CD4-positive, alpha-beta memory T cell (primary cell): ENCODE data around the gene PUS3. TPM values are rescaled to one million over a fixed set of nuclear protein-coding genes. Genes with fewer than 3 reads are reported as not detected.

Source experiments
- CTCF ChIA-PET: fragments of 350-600 bp; sonication (Branson Sonifier 250); formaldehyde crosslinking; loops from one replicate; lab custom pipeline; 2021; ENCODE audit warnings: inconsistent platforms; ENCODE audit not compliant: partially characterized antibody; lab: Charles Lee
- POLR2A ChIA-PET: fragments of 350-600 bp; sonication (Branson Sonifier 250); formaldehyde crosslinking; loops from one replicate; lab custom pipeline; 2021; ENCODE audit not compliant: partially characterized antibody; lab: Charles Lee
- DNase-seq, 5 donors: peaks; one replicate each; pipeline versions ENCODE4 v3.0.0 to v3.0.0-alpha.2; 2020 to 2022; ENCODE audit warnings: mixed read lengths in 1 of 5
- H3K27ac ChIP-seq: one replicate; pipeline ENCODE4 v1.7.0; 2013; ENCODE audit warnings: low read depth, low read length
- H3K27me3 ChIP-seq: 2 replicates; pipeline ENCODE4 v1.7.0; 2013; ENCODE audit warnings: mild to moderate bottlenecking, low read length, moderate library complexity; ENCODE audit not compliant: insufficient read depth
- H3K36me3 ChIP-seq: 2 replicates; pipeline ENCODE4 v1.7.0; 2013; ENCODE audit warnings: mild to moderate bottlenecking, low read length, moderate library complexity; ENCODE audit not compliant: insufficient read depth
- H3K4me1 ChIP-seq: 2 replicates; pipeline ENCODE4 v1.7.0; 2013; ENCODE audit warnings: mild to moderate bottlenecking, low read length, moderate library complexity; ENCODE audit not compliant: insufficient read depth
- H3K4me3 ChIP-seq, 2 donors: one replicate each; pipeline ENCODE4 v1.7.0; 2013; ENCODE audit warnings: low read length in 2 of 2, mild to moderate bottlenecking in 1 of 2
- H3K9me3 ChIP-seq, 2 donors: one replicate each; pipeline ENCODE4 v1.7.0; 2013; ENCODE audit warnings: low read length in 2 of 2, control low read depth in 1 of 2; ENCODE audit not compliant: control insufficient read depth in 1 of 2
- H3K27ac Mint-ChIP-seq, 7 donors: one replicate each; pipeline ENCODE4 v1.8.0; 2020 to 2021; ENCODE audit warnings: mixed read lengths in 7 of 7, mild to moderate bottlenecking in 6 of 7, inconsistent platforms in 3 of 7, moderate library complexity in 3 of 7
- H3K27me3 Mint-ChIP-seq, 2 donors: one replicate each; pipeline ENCODE4 v1.8.0; 2020 to 2021; ENCODE audit warnings: mixed read lengths in 2 of 2
- H3K36me3 Mint-ChIP-seq, 2 donors: one replicate each; pipeline ENCODE4 v1.8.0; 2020 to 2021; ENCODE audit warnings: mixed read lengths in 2 of 2, inconsistent platforms in 1 of 2, mild to moderate bottlenecking in 1 of 2
- H3K4me1 Mint-ChIP-seq, 4 donors: one replicate each; pipeline ENCODE4 v1.8.0; 2020 to 2021; ENCODE audit warnings: mixed read lengths in 4 of 4, mild to moderate bottlenecking in 1 of 4
- H3K4me3 Mint-ChIP-seq, 8 donors: one replicate each; pipeline ENCODE4 v1.8.0; 2020 to 2021; ENCODE audit warnings: mixed read lengths in 8 of 8, mild to moderate bottlenecking in 7 of 8, moderate library complexity in 6 of 8, inconsistent platforms in 3 of 8
- H3K9me3 Mint-ChIP-seq, 8 donors: one replicate each; pipeline ENCODE4 v1.8.0; 2020 to 2021; ENCODE audit warnings: mixed read lengths in 8 of 8, mild to moderate bottlenecking in 5 of 8, inconsistent platforms in 3 of 8, moderate library complexity in 1 of 8
- intact Hi-C: fragments of 100-400 bp; cut with micrococcal nuclease; formaldehyde crosslinking; loops from one replicate; pipeline ENCODE4 v1.15.1; 2023
- polyA plus RNA-seq, 2 donors: library from polyadenylated mRNA; unstranded; fragments of 300-500 nt; fragmentation: Illumina TruSeq; gene quantifications; one replicate each; pipeline ENCODE4 v1.2.3, GENCODE V29; 2021
- total RNA-seq, 2 experiments: library from RNA; stranded (reverse); gene quantifications; one replicate each; pipeline ENCODE4 v1.2.3, GENCODE V29; 2021

Gene PUS3
- total and polyA plus RNA-seq, 4 experiments from 2014 or later, result 5.3 to 12.6 (median 12.2) TPM

GRCh38 chr11:125892994-125893393 lies 10.0 kb downstream of the PUS3 start:
- H3K4me1 Mint-ChIP-seq, result peaks cover 29 to 40% (median 37%) of the 10 kb centered on the region in 4 donors
- no peak overlapping the region for H3K4me3 Mint-ChIP-seq
- ChIA-PET CTCF (no interaction called here), POLR2A (no interaction called here)
- intact Hi-C loops, result no loop called here
- no peaks in the 10 kb centered on the region for H3K27me3 Mint-ChIP-seq
- Histone ChIP-seq H3K4me1 (peaks cover 24% of the 10 kb centered on the region), H3K27ac (no peak overlapping the region), H3K27me3 (no peaks in the 10 kb centered on the region), H3K36me3 (peaks cover 13% of the 10 kb centered on the region), H3K4me3 (no peak overlapping the region), H3K9me3 (no peaks in the 10 kb centered on the region)
- no peaks in the 10 kb centered on the region for H3K9me3 Mint-ChIP-seq
- no peak for DNase-seq
- H3K27ac Mint-ChIP-seq, result no peak overlapping the region
- peaks cover 32 to 49% of the 10 kb centered on the region in 2 donors for H3K36me3 Mint-ChIP-seq

- no peak overlapping the region for H3K4me3 Mint-ChIP-seq
- intact Hi-C loops, result no loop called here
- POLR2A ChIA-PET, result no interaction called here
Measured at GRCh38 chr11:125892071-125892470, 10.9 kb downstream of the PUS3 start.

GRCh38 chr11:125890447-125891100 lies 12.4 kb downstream of the PUS3 start:
- H3K36me3 Mint-ChIP-seq, result peaks cover 28 to 45% of the 10 kb centered on the region in 2 donors
- H3K27me3 Mint-ChIP-seq, result peaks cover 0 to 6% of the 10 kb centered on the region in 2 donors
- intact Hi-C loops, result no loop called here
- no peak for DNase-seq
- Histone ChIP-seq H3K27ac (no peak overlapping the region), H3K4me1 (peaks cover 33% of the 10 kb centered on the region), H3K4me3 (no peak overlapping the region), H3K36me3 (peaks cover 8% of the 10 kb centered on the region), H3K27me3 (no peaks in the 10 kb centered on the region), H3K9me3 (no peaks in the 10 kb centered on the region)
- H3K4me1 Mint-ChIP-seq, result peaks cover 28 to 49% (median 37%) of the 10 kb centered on the region in 4 donors
- POLR2A ChIA-PET, result interaction anchor here (1.3 kb wide), 1 partner anchor 13 kb away, joined by 3 read pairs; the partner anchor contains the start of gene PUS3
- peaks cover 0 to 4% (median 0%) of the 10 kb centered on the region in 8 donors for H3K9me3 Mint-ChIP-seq
- peak overlapping the region in 5 of 8 donors; percentile 2 to 66 (median 24) for H3K4me3 Mint-ChIP-seq
- peak overlapping the region in 2 of 7 donors; percentile 54 to 72 for H3K27ac Mint-ChIP-seq
- CTCF ChIA-PET, result no interaction called here

More at GRCh38 chr11:125892071-125892470, 10.9 kb downstream of the PUS3 start:
- Histone ChIP-seq H3K4me1 (peaks cover 27% of the 10 kb centered on the region), H3K36me3 (peaks cover 13% of the 10 kb centered on the region), H3K4me3 (no peak overlapping the region), H3K9me3 (no peaks in the 10 kb centered on the region), H3K27ac (no peak overlapping the region), H3K27me3 (no peaks in the 10 kb centered on the region)
- peaks cover 32 to 49% of the 10 kb centered on the region in 2 donors for H3K36me3 Mint-ChIP-seq
- peaks cover 29 to 44% (median 41%) of the 10 kb centered on the region in 4 donors for H3K4me1 Mint-ChIP-seq
- no peak for DNase-seq
- H3K9me3 Mint-ChIP-seq, result peaks cover 0 to 4% (median 0%) of the 10 kb centered on the region in 8 donors
- CTCF ChIA-PET, result interaction anchor here (0.7 kb wide), 1 partner anchor 174 kb away, joined by 4 read pairs; no protein-coding TSS in a partner anchor
- H3K27me3 Mint-ChIP-seq, result peaks cover 0 to 5% of the 10 kb centered on the region in 2 donors
- no peak overlapping the region for H3K27ac Mint-ChIP-seq

DNA sequence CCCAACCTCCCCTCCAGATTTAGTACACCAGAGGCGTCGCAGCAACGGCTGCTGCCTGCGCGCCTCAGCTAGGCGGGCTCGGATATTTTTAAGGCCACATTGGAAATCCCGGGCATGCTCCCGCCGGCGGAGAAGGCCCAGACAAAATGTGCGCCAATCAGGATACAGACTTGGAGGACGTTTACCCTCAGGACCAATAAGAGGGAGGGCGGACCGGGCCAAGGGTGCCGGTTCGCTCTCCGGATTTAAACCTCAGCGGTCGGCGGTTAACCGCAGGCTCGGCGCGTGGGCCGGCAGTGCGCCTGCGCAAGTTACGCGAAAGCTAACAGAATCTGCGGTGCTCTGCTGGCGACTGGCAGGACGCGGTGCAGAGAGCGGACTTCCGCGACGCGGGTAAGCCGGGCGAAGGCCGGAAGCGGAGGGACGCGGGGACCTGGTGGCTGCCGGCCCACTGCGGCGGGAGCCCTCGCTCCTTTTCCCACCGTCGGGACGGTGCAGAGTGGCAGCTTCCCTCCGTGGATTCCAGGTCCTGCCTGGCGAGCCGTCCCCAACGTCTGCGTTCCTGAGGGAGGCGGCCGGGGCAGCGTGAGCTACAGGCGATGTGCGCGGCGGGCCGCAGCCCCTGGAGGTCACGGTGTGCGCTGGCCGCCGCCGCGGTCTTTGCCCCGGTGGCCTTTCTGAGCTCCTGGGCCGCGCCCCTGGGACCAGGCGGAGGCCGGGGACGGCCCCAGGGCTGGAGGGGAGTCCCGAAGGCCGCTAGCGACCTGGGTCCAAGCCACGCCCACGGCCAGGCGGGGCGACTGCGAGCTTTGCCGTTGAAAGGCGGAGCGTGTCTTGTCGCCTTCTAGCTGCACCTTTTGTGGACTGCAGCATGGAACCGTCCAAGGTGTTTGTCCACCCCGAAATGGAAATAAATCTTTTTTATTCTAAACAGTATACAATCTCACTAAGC lies 15.4 kb downstream of the PUS3 start, which contains the start of gene HYLS1:
Gene HYLS1 (plus strand): TSS at position 296 of the 952 bp plus-strand sequence. CDS start 11,701 bp downstream, outside the sequence.
- peak within 1 kb of the TSS; percentile 96 to 99 (median 98) for H3K27ac Mint-ChIP-seq
- H3K4me1 Mint-ChIP-seq, result peaks cover 20 to 45% (median 30%) of the 10 kb centered on the region in 4 donors
- DNase-seq, result peak; percentile 96 to 99 (median 96)
- Histone ChIP-seq H3K36me3 (no peaks in the 10 kb centered on the region), H3K4me3 (peak within 1 kb of the TSS; percentile 67 to 73), H3K9me3 (no peaks in the 10 kb centered on the region), H3K27me3 (no peaks in the 10 kb centered on the region), H3K4me1 (peaks cover 33% of the 10 kb centered on the region), H3K27ac (peak within 1 kb of the TSS; percentile 79)
- ChIA-PET POLR2A (interaction anchor here (0.6 to 2.6 kb wide), 19 partner anchors 9 to 934 kb away, joined by 3 to 52 read pairs (median 4); partner anchors contain the start of genes CCDC15, CDON, CHEK1 and DCPS), CTCF (interaction anchor here (0.8 to 2.3 kb wide), 17 partner anchors 9 to 1011 kb away, joined by 3 to 11 read pairs (median 4); partner anchors contain the start of genes CHEK1, EI24, PUS3 and STT3A)
- intact Hi-C loops, result loop anchor here (1.0 to 5.0 kb wide), 10 partner anchors 16 to 1141 kb away; partner anchors contain the start of genes CCDC15, CDON, CHEK1 and EI24
- H3K36me3 Mint-ChIP-seq, result peaks cover 4 to 19% of the 10 kb centered on the region in 2 donors
- H3K4me3 Mint-ChIP-seq, result peak within 1 kb of the TSS; percentile 89 to 99 (median 94)
- peaks cover 0 to 6% of the 10 kb centered on the region in 2 donors for H3K27me3 Mint-ChIP-seq
- peaks cover 0 to 4% (median 0%) of the 10 kb centered on the region in 8 donors for H3K9me3 Mint-ChIP-seq

DNA sequence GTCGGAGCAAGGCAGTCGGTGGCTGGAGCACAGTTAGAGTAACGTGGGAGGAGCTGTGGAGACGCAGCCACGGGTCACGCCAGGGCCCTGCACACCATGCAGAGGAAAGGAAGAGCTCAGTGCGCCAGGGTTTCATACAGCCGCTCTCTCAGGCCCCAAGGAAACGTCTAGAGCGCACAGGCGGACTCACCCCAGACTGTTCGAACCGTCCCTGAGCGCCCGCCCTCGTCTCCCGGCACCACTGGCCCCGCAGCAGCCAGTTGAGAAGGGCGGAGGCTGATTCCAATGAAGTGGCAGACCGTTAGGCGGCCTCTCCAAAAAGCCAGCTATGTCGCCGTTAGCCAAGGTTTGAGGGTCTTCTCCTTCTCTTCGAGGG lies 16.0 kb downstream of the PUS3 start:
- POLR2A ChIA-PET, result interaction anchor here (0.6 to 2.6 kb wide), 15 partner anchors 10 to 933 kb away, joined by 3 to 52 read pairs (median 7); partner anchors contain the start of genes CCDC15, CDON, CHEK1 and DDX25
- Mint-ChIP-seq H3K27ac (peak overlapping the region; percentile 96 to 99 (median 98)), H3K36me3 (peaks cover 0 to 15% of the 10 kb centered on the region in 2 donors), H3K27me3 (peaks cover 0 to 6% of the 10 kb centered on the region in 2 donors), H3K4me1 (peaks cover 17 to 40% (median 29%) of the 10 kb centered on the region in 4 donors), H3K9me3 (peaks cover 0 to 4% (median 0%) of the 10 kb centered on the region in 8 donors), H3K4me3 (peak overlapping the region; percentile 89 to 99 (median 94))
- Histone ChIP-seq H3K9me3 (no peaks in the 10 kb centered on the region), H3K27ac (peak overlapping the region; percentile 79), H3K27me3 (no peaks in the 10 kb centered on the region), H3K4me1 (peaks cover 33% of the 10 kb centered on the region), H3K4me3 (peak overlapping the region; percentile 67 to 73), H3K36me3 (no peaks in the 10 kb centered on the region)
- DNase-seq, result peak in 1 of 5 donors; percentile 67
- intact Hi-C loops, result loop anchor here (1.0 to 5.0 kb wide), 10 partner anchors 16 to 1140 kb away; partner anchors contain the start of genes CCDC15, CDON, CHEK1 and EI24
- CTCF ChIA-PET, result interaction anchor here (1.0 to 2.3 kb wide), 12 partner anchors 9 to 1010 kb away, joined by 3 to 11 read pairs (median 4); partner anchors contain the start of genes PUS3 and STT3A

DNA sequence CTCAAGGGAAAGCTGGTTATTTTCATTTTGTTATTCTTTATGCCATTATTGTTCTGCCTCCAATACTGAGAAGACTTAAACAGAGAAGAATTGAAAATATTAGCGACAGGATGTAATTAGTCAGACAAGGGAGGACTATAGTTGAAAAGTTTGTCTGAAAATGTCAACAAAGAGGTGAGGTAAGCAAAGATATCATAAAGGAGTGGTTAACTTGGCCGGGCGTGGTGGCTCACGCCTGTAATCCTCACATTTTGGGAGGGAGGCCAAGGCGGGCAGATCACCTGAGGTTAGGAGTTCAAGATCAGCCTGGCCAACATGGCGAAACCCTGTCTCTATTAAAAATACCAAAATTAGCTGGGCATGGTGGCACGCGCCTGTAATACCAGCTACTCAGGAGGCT lies 19.6 kb downstream of the PUS3 start:
- H3K27ac ChIP-seq, result no peak overlapping the region
- peaks cover 3 to 6% of the 10 kb centered on the region in 2 donors for H3K27me3 Mint-ChIP-seq
- no peak overlapping the region for H3K4me3 Mint-ChIP-seq
- H3K4me1 ChIP-seq, result peaks cover 13% of the 10 kb centered on the region
- peaks cover 0 to 4% (median 0%) of the 10 kb centered on the region in 8 donors for H3K9me3 Mint-ChIP-seq
- H3K9me3 ChIP-seq, result no peaks in the 10 kb centered on the region
- H3K36me3 ChIP-seq, result no peaks in the 10 kb centered on the region
- H3K36me3 Mint-ChIP-seq, result peaks cover 0 to 8% of the 10 kb centered on the region in 2 donors
- intact Hi-C loops, result no loop called here
- ChIA-PET POLR2A (no interaction called here), CTCF (no interaction called here)
- peaks cover 7 to 21% (median 14%) of the 10 kb centered on the region in 4 donors for H3K4me1 Mint-ChIP-seq
- H3K27me3 ChIP-seq, result no peaks in the 10 kb centered on the region
- no peak overlapping the region for H3K4me3 ChIP-seq
- DNase-seq, result no peak
- no peak overlapping the region for H3K27ac Mint-ChIP-seq
